HepG2 (cell line): Measurements from ENCODE around the gene FOXA1. TPM values are rescaled to one million over a fixed set of nuclear protein-coding genes. Genes with fewer than 3 reads are reported as not detected.

ENCODE experiments used
- ATM ChIP-seq: fragments of 450-650 bp; IDR thresholded peaks from 2 replicates; pipeline ENCODE4 v1.7.1; 2017; ENCODE audit warnings: mild to moderate bottlenecking, borderline replicate concordance
- BRCA1 ChIP-seq: sonication (generic); formaldehyde crosslinking; IDR thresholded peaks from 2 replicates; pipeline ENCODE4 v1.4.0; 2020; ENCODE audit warnings: missing genetic modification reagents
- CREB3 ChIP-seq: sonication (generic); formaldehyde crosslinking; IDR thresholded peaks from 2 replicates; pipeline ENCODE4 v1.5.0; 2020; ENCODE audit warnings: missing genetic modification reagents
- HOMEZ ChIP-seq: IDR thresholded peaks from 2 replicates; pipeline ENCODE4 v1.6.1; 2016; ENCODE audit warnings: low read depth
- MTF2 ChIP-seq: sonication (generic); formaldehyde crosslinking; IDR thresholded peaks from 2 replicates; pipeline ENCODE4 v1.5.0; 2020; ENCODE audit warnings: missing genetic modification reagents, borderline replicate concordance
- NONO ChIP-seq, 2 experiments: fragments of 450-650 bp in 1 of 2; sonication (generic) in 1 of 2; formaldehyde crosslinking in 1 of 2; IDR thresholded peaks in 1 of 2; conservative IDR thresholded peaks in 1 of 2; 2 replicates each; pipeline versions ENCODE4 v1.6.1 to v1.8.0; 2017 to 2022; ENCODE audit warnings: mild to moderate bottlenecking in 1 of 2, missing genetic modification reagents in 1 of 2, moderate library complexity in 1 of 2
- PITX1 ChIP-seq: sonication (generic); formaldehyde crosslinking; IDR thresholded peaks from 2 replicates; pipeline ENCODE4 v1.5.1; 2020; ENCODE audit warnings: mild to moderate bottlenecking, missing genetic modification reagents
- THRA ChIP-seq: sonication (generic); formaldehyde crosslinking; IDR thresholded peaks from 2 replicates; pipeline ENCODE4 v1.4.0; 2020; ENCODE audit warnings: missing genetic modification reagents, borderline replicate concordance
- TP53 ChIP-seq: sonication (generic); formaldehyde crosslinking; conservative IDR thresholded peaks from 2 replicates; pipeline ENCODE4 v1.4.0; 2020; ENCODE audit warnings: missing genetic modification reagents
- ZBTB10 ChIP-seq: sonication (generic); formaldehyde crosslinking; IDR thresholded peaks from 2 replicates; pipeline ENCODE4 v1.4.0; 2020; ENCODE audit warnings: missing genetic modification reagents, borderline replicate concordance
- ZEB1 ChIP-seq: IDR thresholded peaks from 2 replicates; pipeline ENCODE4 v1.6.1; 2012; ENCODE audit warnings: mild to moderate bottlenecking, low read depth, inconsistent platforms; ENCODE audit not compliant: insufficient replicate concordance
- ZNF264 ChIP-seq: sonication (generic); formaldehyde crosslinking; IDR thresholded peaks from 2 replicates; pipeline ENCODE4 v1.4.0; 2020; ENCODE audit warnings: missing genetic modification reagents
- ZNF275 ChIP-seq: sonication (generic); formaldehyde crosslinking; IDR thresholded peaks from 2 replicates; pipeline ENCODE4 v1.8.0; 2022; ENCODE audit warnings: missing genetic modification reagents, mild to moderate bottlenecking, inconsistent platforms, borderline replicate concordance
- ZNF296 ChIP-seq: sonication (generic); formaldehyde crosslinking; conservative IDR thresholded peaks from 2 replicates; pipeline ENCODE4 v1.5.0; 2020; ENCODE audit warnings: mild to moderate bottlenecking, missing genetic modification reagents
- ZNF33A ChIP-seq: sonication (generic); formaldehyde crosslinking; IDR thresholded peaks from 2 replicates; pipeline ENCODE4 v1.5.1; 2020; ENCODE audit warnings: missing genetic modification reagents, mild to moderate bottlenecking, moderate library complexity, borderline replicate concordance
- ZNF367 ChIP-seq: sonication (generic); formaldehyde crosslinking; IDR thresholded peaks from 2 replicates; pipeline ENCODE4 v1.4.0; 2020; ENCODE audit warnings: missing genetic modification reagents, borderline replicate concordance
- ZNF589 ChIP-seq: sonication (generic); formaldehyde crosslinking; conservative IDR thresholded peaks from 2 replicates; pipeline ENCODE4 v1.8.0; 2022; ENCODE audit warnings: mild to moderate bottlenecking, moderate library complexity, missing genetic modification reagents
- ZNF720 ChIP-seq: sonication (generic); formaldehyde crosslinking; IDR thresholded peaks from 2 replicates; pipeline ENCODE4 v1.4.0; 2020; ENCODE audit warnings: missing genetic modification reagents
- ZNF766 ChIP-seq: sonication (generic); formaldehyde crosslinking; IDR thresholded peaks from 2 replicates; pipeline ENCODE4 v1.5.0; 2020; ENCODE audit warnings: missing genetic modification reagents, borderline replicate concordance
- ZNF768 ChIP-seq: sonication (generic); formaldehyde crosslinking; IDR thresholded peaks from 2 replicates; pipeline ENCODE4 v1.4.0; 2020; ENCODE audit warnings: missing genetic modification reagents
- ZSCAN31 ChIP-seq: sonication (generic); formaldehyde crosslinking; IDR thresholded peaks from 2 replicates; pipeline ENCODE4 v1.5.0; 2020; ENCODE audit warnings: low read depth, mild to moderate bottlenecking, missing genetic modification reagents
- polyA plus RNA-seq, 8 experiments: library from polyadenylated mRNA; depleted of rRNA in 3 of 8; stranded (reverse) in 7 of 8; unstranded in 1 of 8; fragments of >200 nt; fragmentation: Illumina TruSeq in 4 of 8; extraction: Trizol in 4 of 8; gene quantifications; 2 replicates each; pipeline versions ENCODE4 v1.2.1 to v1.2.3, GENCODE V29; 2011 to 2016; ENCODE audit warnings: low read depth in 4 of 8, missing spikeins in 1 of 8, mixed read lengths in 1 of 8; ENCODE audit not compliant: insufficient read depth in 1 of 8
- total RNA-seq, 5 experiments: library from RNA; depleted of rRNA; stranded (reverse); fragments of >200 nt; fragmentation: Illumina TruSeq; extraction: Trizol; gene quantifications; 2 replicates each; pipeline ENCODE4 v1.2.3, GENCODE V29; 2016; ENCODE audit warnings: low read depth in 1 of 5

Gene FOXA1
- total and polyA plus RNA-seq, 2 of the 13 experiments (the other 11 are each of a cell fraction or from before 2014, with no cell fraction given) = 43.4 to 58.6 TPM

- TF ChIP-seq ZNF264 (CRISPR knock-in tag) (no peak), TP53 (CRISPR knock-in tag) (no peak; the same call in 1 of the 2 replicates), BRCA1 (CRISPR knock-in tag) (no peak; the same call in 1 of the 2 replicates), ZBTB10 (CRISPR knock-in tag) (peak; percentile 81; the same call in 1 of the 2 replicates), ATM (no peak), NONO (IDR thresholded peaks at IDR 0.05) (no peak), NONO (CRISPR knock-in tag; conservative IDR thresholded peaks at IDR 0.05) (no peak), THRA (peak; percentile 59), ZNF720 (CRISPR knock-in tag) (no peak), ZNF33A (CRISPR knock-in tag) (no peak), ZNF768 (CRISPR knock-in tag) (peak; percentile 75), MTF2 (CRISPR knock-in tag) (peak; percentile 97), CREB3 (peak; percentile 76; the same call in 1 of the 2 replicates), ZNF296 (CRISPR knock-in tag) (peak; percentile 92), ZNF367 (CRISPR knock-in tag) (peak; percentile 77; the same call in 1 of the 2 replicates), ZNF275 (CRISPR knock-in tag) (no peak), HOMEZ (peak; percentile 16; the same call in 1 of the 2 replicates), ZNF589 (CRISPR knock-in tag) (no peak), ZEB1 (no peak), PITX1 (peak; percentile 87), ZSCAN31 (CRISPR knock-in tag) (peak; percentile 73), ZNF766 (peak; percentile 27)
Measured at GRCh38 chr14:37587881-37588666, 7.0 kb downstream of the FOXA1 start (continued).
